Activated T-cell treated with anti-CD3 and anti-CD28 coated beads, Interleukin-2, amount 50 U/mL, for 72 hours (primary cell): ENCODE data around the gene RASAL2. TPM values are rescaled to one million over a fixed set of nuclear protein-coding genes. Genes with fewer than 3 reads are reported as not detected.

Source experiments
- ATAC-seq, 2 donors: fragments of 150-1000 bp; cut with Tn5 transposase; replicated peaks in 1 of 2; 2 replicates each; pipeline ENCODE4 v1.10.0; 2021; ENCODE audit warnings: moderate library complexity in 2 of 2, mild to moderate bottlenecking in 1 of 2
- DNase-seq, 2 donors: peaks; one replicate each; pipeline ENCODE4 v3.0.0; 2021 to 2022; ENCODE audit warnings: mixed read lengths in 1 of 2
- H3K27ac Mint-ChIP-seq: one replicate; pipeline ENCODE4 v1.8.0; 2022; ENCODE audit warnings: mild to moderate bottlenecking, moderate library complexity, mixed read lengths
- H3K27me3 Mint-ChIP-seq: one replicate; pipeline ENCODE4 v1.8.0; 2022; ENCODE audit warnings: low read depth, mixed read lengths
- H3K36me3 Mint-ChIP-seq, 2 donors: one replicate each; pipeline ENCODE4 v1.8.0; 2022; ENCODE audit warnings: mixed read lengths in 2 of 2, mild to moderate bottlenecking in 1 of 2; ENCODE audit not compliant: insufficient read depth in 2 of 2
- H3K4me1 Mint-ChIP-seq: one replicate; pipeline ENCODE4 v1.8.0; 2022; ENCODE audit warnings: low read depth, mixed read lengths
- H3K4me3 Mint-ChIP-seq, 2 donors: one replicate each; pipeline ENCODE4 v1.8.0; 2022; ENCODE audit warnings: mild to moderate bottlenecking in 2 of 2, mixed read lengths in 2 of 2, moderate library complexity in 2 of 2
- H3K9me3 Mint-ChIP-seq, 2 donors: one replicate each; pipeline ENCODE4 v1.8.0; 2022; ENCODE audit warnings: mixed read lengths in 2 of 2
- total RNA-seq, 2 donors: library from RNA; stranded (reverse); gene quantifications; one replicate each; pipeline ENCODE4 v1.2.3, GENCODE V29; 2022

Gene RASAL2
- total RNA-seq, 2 donors from 2014 or later: 0.02 to 0.05 TPM

GRCh38 chr1:178438432-178438831 is 344.5 kb downstream of the RASAL2 start:
- Mint-ChIP-seq H3K36me3 (no peaks in the 10 kb centered on the region), H3K4me3 (no peak overlapping the region), H3K27me3 (peaks cover 11% of the 10 kb centered on the region), H3K27ac (no peak overlapping the region), H3K9me3 (peaks cover 2% of the 10 kb centered on the region in 2 donors), H3K4me1 (no peaks in the 10 kb centered on the region)
- ATAC-seq: no peak
- no peak for DNase-seq

- no peak for DNase-seq
- Mint-ChIP-seq H3K36me3 (no peaks in the 10 kb centered on the region), H3K9me3 (peaks cover 2% of the 10 kb centered on the region in 2 donors), H3K27ac (no peak overlapping the region), H3K4me1 (no peaks in the 10 kb centered on the region), H3K4me3 (no peak overlapping the region), H3K27me3 (peaks cover 6% of the 10 kb centered on the region)
- ATAC-seq: no peak
These were observed 349.0 kb downstream of the RASAL2 start for GRCh38 chr1:178442925-178443324.

- H3K36me3 Mint-ChIP-seq: no peaks in the 10 kb centered on the region
These were observed 357.0 kb downstream of the RASAL2 start for GRCh38 chr1:178450871-178451270.

GRCh38 chr1:178451529-178451928 is 357.6 kb downstream of the RASAL2 start:
- Mint-ChIP-seq H3K4me3 (no peak overlapping the region), H3K4me1 (no peaks in the 10 kb centered on the region), H3K9me3 (no peaks in the 10 kb centered on the region), H3K27me3 (no peaks in the 10 kb centered on the region), H3K27ac (no peak overlapping the region), H3K36me3 (no peaks in the 10 kb centered on the region)
- ATAC-seq: no peak
- DNase-seq: no peak

More at GRCh38 chr1:178450871-178451270, 357.0 kb downstream of the RASAL2 start:
- Mint-ChIP-seq H3K9me3 (no peaks in the 10 kb centered on the region), H3K27me3 (no peaks in the 10 kb centered on the region), H3K4me1 (no peaks in the 10 kb centered on the region), H3K27ac (no peak overlapping the region), H3K4me3 (no peak overlapping the region)
- ATAC-seq (no peak), DNase-seq (no peak)

GRCh38 chr1:178452013-178452412 is 358.1 kb downstream of the RASAL2 start:
- no peak for ATAC-seq
- Mint-ChIP-seq H3K27me3 (no peaks in the 10 kb centered on the region), H3K4me3 (no peak overlapping the region), H3K27ac (no peak overlapping the region), H3K36me3 (no peaks in the 10 kb centered on the region), H3K4me1 (no peaks in the 10 kb centered on the region), H3K9me3 (no peaks in the 10 kb centered on the region)
- no peak for DNase-seq

- ATAC-seq: no peak
- Mint-ChIP-seq H3K4me3 (no peak overlapping the region), H3K27ac (no peak overlapping the region), H3K9me3 (no peaks in the 10 kb centered on the region), H3K4me1 (no peaks in the 10 kb centered on the region), H3K27me3 (no peaks in the 10 kb centered on the region), H3K36me3 (no peaks in the 10 kb centered on the region)
- DNase-seq: no peak
These were observed 362.6 kb downstream of the RASAL2 start for GRCh38 chr1:178456472-178456871.

GRCh38 chr1:178457651-178458050 is 363.7 kb downstream of the RASAL2 start:
- ATAC-seq (no peak), DNase-seq (no peak)
- H3K36me3 Mint-ChIP-seq: no peaks in the 10 kb centered on the region
- H3K4me1 Mint-ChIP-seq: no peaks in the 10 kb centered on the region
- no peak overlapping the region for H3K4me3 Mint-ChIP-seq
- no peaks in the 10 kb centered on the region for H3K27me3 Mint-ChIP-seq
- no peaks in the 10 kb centered on the region for H3K9me3 Mint-ChIP-seq
- H3K27ac Mint-ChIP-seq: no peak overlapping the region

- no peaks in the 10 kb centered on the region for H3K4me1 Mint-ChIP-seq
- no peak overlapping the region for H3K4me3 Mint-ChIP-seq
- H3K27ac Mint-ChIP-seq: no peak overlapping the region
- H3K27me3 Mint-ChIP-seq: no peaks in the 10 kb centered on the region
- no peaks in the 10 kb centered on the region for H3K9me3 Mint-ChIP-seq
- no peaks in the 10 kb centered on the region for H3K36me3 Mint-ChIP-seq
- ATAC-seq (no peak), DNase-seq (no peak)
These were observed 364.3 kb downstream of the RASAL2 start for GRCh38 chr1:178458203-178458602.

GRCh38 chr1:178461104-178461503 is 367.2 kb downstream of the RASAL2 start:
- Mint-ChIP-seq H3K4me3 (no peak overlapping the region), H3K36me3 (no peaks in the 10 kb centered on the region), H3K27ac (no peak overlapping the region), H3K9me3 (no peaks in the 10 kb centered on the region), H3K4me1 (no peaks in the 10 kb centered on the region), H3K27me3 (peaks cover 5% of the 10 kb centered on the region)
- no peak for DNase-seq
- no peak for ATAC-seq

- no peaks in the 10 kb centered on the region for H3K4me1 Mint-ChIP-seq
- no peaks in the 10 kb centered on the region for H3K36me3 Mint-ChIP-seq
- no peak overlapping the region for H3K4me3 Mint-ChIP-seq
- no peaks in the 10 kb centered on the region for H3K9me3 Mint-ChIP-seq
- H3K27me3 Mint-ChIP-seq: peaks cover 5% of the 10 kb centered on the region
- ATAC-seq (no peak), DNase-seq (no peak)
- H3K27ac Mint-ChIP-seq: no peak overlapping the region
These were observed 367.8 kb downstream of the RASAL2 start for GRCh38 chr1:178461701-178462100.

- no peak for DNase-seq
- Mint-ChIP-seq H3K36me3 (no peaks in the 10 kb centered on the region), H3K27ac (no peak overlapping the region), H3K9me3 (no peaks in the 10 kb centered on the region), H3K4me1 (no peaks in the 10 kb centered on the region), H3K4me3 (no peak overlapping the region), H3K27me3 (peaks cover 5% of the 10 kb centered on the region)
- no peak for ATAC-seq
These were observed 370.2 kb downstream of the RASAL2 start for GRCh38 chr1:178464141-178464540.

GRCh38 chr1:178464566-178464965 is 370.7 kb downstream of the RASAL2 start:
- no peak for DNase-seq
- Mint-ChIP-seq H3K27ac (no peak overlapping the region), H3K4me3 (no peak overlapping the region), H3K9me3 (no peaks in the 10 kb centered on the region), H3K36me3 (no peaks in the 10 kb centered on the region), H3K27me3 (peaks cover 5% of the 10 kb centered on the region), H3K4me1 (no peaks in the 10 kb centered on the region)
- ATAC-seq: no peak

- peaks cover 5% of the 10 kb centered on the region for H3K27me3 Mint-ChIP-seq
- ATAC-seq: no peak
- no peaks in the 10 kb centered on the region for H3K36me3 Mint-ChIP-seq
- H3K4me3 Mint-ChIP-seq: no peak overlapping the region
- H3K4me1 Mint-ChIP-seq: no peaks in the 10 kb centered on the region
- no peaks in the 10 kb centered on the region for H3K9me3 Mint-ChIP-seq
- no peak overlapping the region for H3K27ac Mint-ChIP-seq
- no peak for DNase-seq
These were observed 371.1 kb downstream of the RASAL2 start for GRCh38 chr1:178465011-178465410.

GRCh38 chr1:178467837-178468236 is 373.9 kb downstream of the RASAL2 start:
- Mint-ChIP-seq H3K36me3 (no peaks in the 10 kb centered on the region), H3K4me3 (no peak overlapping the region), H3K9me3 (no peaks in the 10 kb centered on the region), H3K27ac (no peak overlapping the region), H3K4me1 (no peaks in the 10 kb centered on the region), H3K27me3 (peaks cover 5% of the 10 kb centered on the region)
- ATAC-seq (no peak), DNase-seq (no peak)
